GM12801 (cell line): ENCODE results near the gene M6PR.

Experiments used
- CTCF ChIP-seq: IDR thresholded peaks from one replicate; pipeline ENCODE4 v1.5.1; 2011; ENCODE audit warnings: control low read depth; ENCODE audit not compliant: insufficient read length; ENCODE audit errors: extremely low read depth

Gene M6PR

GRCh38 chr12:8903646-8904045 is 45.8 kb downstream of the M6PR start:
- no peak for TF ChIP-seq CTCF

- no peak for TF ChIP-seq CTCF
Measured at GRCh38 chr12:8899830-8900229, 49.6 kb downstream of the M6PR start.

GRCh38 chr12:8897081-8897480 is 52.4 kb downstream of the M6PR start:
- no peak for TF ChIP-seq CTCF

GRCh38 chr12:8894986-8895385 is 54.5 kb downstream of the M6PR start:
- TF ChIP-seq CTCF, result no peak

- no peak for TF ChIP-seq CTCF
Measured at GRCh38 chr12:8894378-8894777, 55.1 kb downstream of the M6PR start.

GRCh38 chr12:8891976-8892375 is 57.5 kb downstream of the M6PR start:
- no peak for TF ChIP-seq CTCF
